Stimulated activated CD4-positive, alpha-beta T cell treated with anti-CD3 and anti-CD28 coated beads, TNF-alpha, amount 100 ng/mL, for 4 hours (primary cell): ENCODE data around the gene C20orf204.
A peak's percentile ranks its signal among the peaks of the same experiment; 100 is the strongest.

ENCODE experiments used
- DNase-seq, 3 experiments: peaks; one replicate each; pipeline ENCODE4 v3.0.0-alpha.2; 2020; ENCODE audit warnings: low read depth in 3 of 3

The C20orf204 gene

GRCh38 chr20:64071341-64072332 is 35.7 kb downstream of the C20orf204 start:
- no peak for DNase-seq

GRCh38 chr20:64072498-64073063 is 36.6 kb downstream of the C20orf204 start:
- DNase-seq: no peak

- no peak for DNase-seq
These were observed 37.6 kb downstream of the C20orf204 start for GRCh38 chr20:64073476-64074183.

GRCh38 chr20:64074184-64074789 is 38.3 kb downstream of the C20orf204 start:
- DNase-seq: no peak

GRCh38 chr20:64074963-64075362 is 39.0 kb downstream of the C20orf204 start:
- no peak for DNase-seq

- no peak for DNase-seq
These were observed 39.6 kb downstream of the C20orf204 start for GRCh38 chr20:64075556-64075955.

GRCh38 chr20:64076061-64076997 is 40.3 kb downstream of the C20orf204 start:
- DNase-seq: no peak

GRCh38 chr20:64077094-64077493 is 41.1 kb downstream of the C20orf204 start:
- no peak for DNase-seq

- DNase-seq: no peak
These were observed 41.5 kb downstream of the C20orf204 start for GRCh38 chr20:64077541-64077875.

GRCh38 chr20:64077876-64078551 is 42.0 kb downstream of the C20orf204 start:
- no peak for DNase-seq

GRCh38 chr20:64078934-64079272 is 42.9 kb downstream of the C20orf204 start:
- DNase-seq: no peak

GRCh38 chr20:64079273-64080012 is 43.5 kb downstream of the C20orf204 start, which contains the start of gene RGS19:
RGS19 (minus strand) TSS chr20:64079518; CDS start chr20:64076886, 2,632 bp downstream.
- peak; percentile 38 to 57 (median 48) for DNase-seq

- peak in 2 of 3 experiments; percentile 29 to 31 for DNase-seq
These were observed 44.2 kb downstream of the C20orf204 start, which contains the start of gene OPRL1 for GRCh38 chr20:64080013-64080812. OPRL1 (plus strand) TSS chr20:64080082; CDS start chr20:64092721, 12,639 bp downstream.

- no peak for DNase-seq
These were observed 45.0 kb downstream of the C20orf204 start for GRCh38 chr20:64080813-64081623.

- no peak for DNase-seq
These were observed 45.6 kb downstream of the C20orf204 start for GRCh38 chr20:64081624-64081964.

- no peak for DNase-seq
These were observed 46.2 kb downstream of the C20orf204 start for GRCh38 chr20:64082126-64082731.

- DNase-seq: no peak
These were observed 46.9 kb downstream of the C20orf204 start for GRCh38 chr20:64082820-64083377.
